ENCODE data around the gene ABR.
"Not testable (repeated sequence)": the region's sequence is repeated elsewhere in the genome, so short reads cannot be mapped to it uniquely, and the experiment has no call there.

ABR gene

DNA sequence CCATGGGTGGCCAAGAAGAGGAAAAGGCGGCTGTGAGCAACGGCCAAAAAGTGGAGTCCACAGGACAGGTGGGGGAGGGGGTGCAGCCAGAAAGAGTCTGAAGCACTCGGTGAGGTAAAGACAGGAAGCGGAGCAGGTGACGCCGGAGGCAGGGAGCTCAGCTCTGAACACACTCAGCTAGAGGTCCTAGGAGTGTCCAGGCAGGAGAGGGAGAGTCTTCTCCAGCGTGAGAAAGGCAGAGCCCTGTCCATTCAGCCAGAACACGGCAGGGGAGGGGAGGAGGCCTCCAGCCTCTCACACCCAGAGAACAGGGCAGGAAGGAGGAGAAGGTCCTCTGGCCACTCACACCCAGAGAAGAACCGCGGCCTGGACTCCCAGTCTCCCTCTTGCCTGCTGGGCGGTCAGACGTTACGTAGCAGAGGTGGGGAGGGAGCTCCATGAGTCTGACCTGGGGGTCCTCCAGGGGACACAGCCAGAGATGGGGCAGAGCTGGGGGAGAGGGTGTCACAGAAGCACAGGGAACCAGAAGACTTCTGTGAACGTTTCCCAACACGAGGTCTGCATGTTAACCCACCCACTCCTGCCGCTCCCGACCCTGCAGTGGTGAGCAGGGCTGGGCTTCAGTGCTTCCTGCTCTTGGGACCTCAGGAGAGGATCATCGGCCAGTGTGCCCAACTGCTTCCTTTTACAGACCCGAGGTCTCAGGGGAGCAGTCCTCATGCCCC is 89.2 kb downstream of the ABR start:
- no peak for DNase-seq

DNA sequence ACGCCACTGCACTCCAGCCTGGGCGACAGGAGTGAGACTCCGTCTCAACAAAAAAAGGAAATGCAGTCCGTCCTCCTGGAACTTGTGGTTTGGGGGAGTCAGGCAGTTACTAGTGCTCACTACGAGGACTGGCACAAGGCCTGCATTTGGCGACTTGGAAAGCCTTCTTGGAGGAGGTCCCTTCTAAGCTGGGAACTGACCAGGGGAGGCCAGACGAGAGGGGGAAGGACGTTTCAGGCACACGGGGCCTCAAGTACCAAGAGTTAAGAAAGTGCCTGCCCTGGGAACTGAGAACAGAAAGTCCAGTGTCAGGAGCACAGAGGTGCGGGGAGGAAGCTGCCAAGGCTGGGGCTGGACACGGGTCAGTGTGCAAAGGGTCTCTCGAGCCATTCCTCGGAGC is 89.9 kb downstream of the ABR start:
- peak; percentile 68 for DNase-seq

DNA sequence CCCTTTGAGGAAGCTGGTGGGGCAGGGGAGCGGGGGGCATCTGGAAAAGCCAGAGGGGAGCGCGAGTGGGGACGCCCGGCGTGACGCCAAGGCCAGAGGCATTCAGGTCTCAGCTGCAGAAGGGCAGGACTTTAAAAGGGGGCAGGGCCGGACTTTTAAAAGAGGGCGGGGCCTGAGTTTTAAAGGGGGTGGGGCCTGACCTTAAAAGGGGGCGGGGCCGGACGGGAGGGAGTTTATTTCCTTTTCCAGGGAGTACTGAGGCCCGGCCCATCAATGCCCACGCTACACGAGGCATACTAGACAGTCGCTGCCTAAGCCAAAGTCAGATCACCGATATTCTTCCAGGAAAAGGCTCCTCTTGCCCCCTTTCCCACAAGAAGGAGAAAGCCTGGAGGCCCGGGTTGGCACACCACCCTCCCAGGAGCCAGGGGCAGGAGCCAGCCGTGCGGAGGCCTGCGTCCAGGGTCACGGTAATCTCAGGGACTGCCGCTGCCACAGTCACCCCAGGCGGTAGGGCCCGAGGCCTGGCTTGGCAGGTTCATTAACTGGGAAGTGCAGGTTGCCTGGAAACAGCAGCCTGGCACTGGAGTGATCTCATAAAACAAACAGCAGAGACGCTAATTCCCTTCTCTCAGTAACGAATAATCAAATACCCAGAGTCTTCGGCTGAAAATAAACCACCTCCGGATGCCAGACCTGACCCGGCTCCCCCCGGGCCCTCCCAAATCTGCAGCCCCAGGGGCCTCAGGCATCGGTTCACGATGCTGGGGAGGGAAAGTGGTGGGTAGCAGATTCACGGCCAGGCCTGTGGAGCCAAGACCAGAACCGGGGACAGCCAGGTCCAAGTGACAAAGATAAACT is 92.2 kb downstream of the ABR start:
- peak; percentile 62 for DNase-seq

GRCh38 chr17:1083451-1084187 is 96.2 kb downstream of the ABR start:
- DNase-seq, result no peak

DNA sequence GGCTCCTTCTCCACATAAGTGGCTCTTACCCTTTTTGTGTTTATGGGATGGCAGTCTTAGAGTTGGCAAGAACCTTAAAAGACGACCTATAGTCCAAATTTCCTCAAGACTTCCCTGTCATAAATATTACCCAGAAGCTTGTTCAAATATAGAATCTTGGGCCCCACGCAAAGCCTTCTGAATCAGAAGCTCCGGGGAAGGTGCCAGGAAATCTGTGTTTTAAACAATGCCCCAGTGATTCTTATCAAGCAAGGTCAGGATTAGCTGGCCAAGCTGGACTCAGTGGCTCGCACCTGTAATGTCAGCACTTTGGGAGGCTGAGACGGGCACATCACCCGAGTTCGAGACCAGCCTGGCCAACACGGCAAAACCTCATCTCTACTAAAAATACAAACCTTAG is 97.2 kb downstream of the ABR start:
- no peak for DNase-seq

- DNase-seq, result no peak
Measured at GRCh38 chr17:1078831-1079561, 100.8 kb downstream of the ABR start.

DNA sequence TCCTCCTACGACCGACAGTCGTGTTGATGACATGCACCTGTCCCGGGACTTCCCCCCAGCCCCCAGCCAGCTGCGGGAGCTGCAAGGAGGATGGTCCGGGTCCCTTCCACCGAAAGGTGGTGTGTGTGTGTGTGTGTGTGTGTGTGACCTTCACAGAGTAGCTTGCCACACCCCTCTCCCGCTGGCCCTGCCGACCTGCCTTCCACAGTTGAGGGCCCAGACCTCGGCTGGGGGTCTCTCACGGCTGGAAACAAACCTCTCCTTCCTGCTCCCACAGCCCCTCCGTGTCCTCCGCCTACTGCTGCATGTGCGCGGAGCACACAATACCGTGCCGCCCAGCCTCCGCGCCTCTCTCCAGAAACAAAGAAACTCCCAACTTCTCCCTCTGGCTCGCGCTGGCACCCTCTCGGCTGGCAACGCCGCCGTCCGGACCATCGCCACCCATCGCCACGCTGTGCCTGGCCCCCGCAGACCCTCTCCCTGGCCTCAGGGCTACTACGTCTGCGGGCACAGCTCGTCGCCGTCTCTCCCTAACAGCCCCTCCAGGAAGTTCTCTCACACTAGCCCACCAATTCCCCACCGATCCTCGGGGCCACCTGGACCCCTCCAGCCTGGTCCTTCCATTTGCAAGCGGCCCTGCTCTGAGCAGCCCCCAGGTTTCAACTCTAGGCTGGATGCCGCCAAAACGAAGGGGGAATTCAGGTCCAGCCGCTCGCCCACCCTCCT is 101.6 kb downstream of the ABR start:
- no peak for DNase-seq

DNA sequence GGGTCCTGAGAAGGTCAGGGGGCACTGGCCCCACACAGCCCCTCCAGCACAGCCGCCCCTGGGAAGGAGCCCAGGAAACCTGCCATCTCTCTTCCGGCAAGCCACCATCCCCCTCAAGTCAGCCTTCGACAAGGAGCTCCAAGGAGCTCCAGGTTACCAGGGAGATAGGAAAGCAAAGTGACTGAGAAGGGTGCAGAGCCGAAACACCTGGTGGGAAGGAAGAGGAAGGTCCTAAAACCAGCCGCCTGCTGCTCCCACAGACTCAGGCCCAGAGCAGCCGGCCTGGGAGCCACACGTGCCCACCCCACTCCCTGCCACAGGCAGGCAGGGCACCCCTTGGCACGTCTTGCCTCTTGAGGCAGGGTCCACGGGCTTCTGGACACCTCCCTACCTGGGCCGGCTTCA is 102.2 kb downstream of the ABR start:
- no peak for DNase-seq

DNA sequence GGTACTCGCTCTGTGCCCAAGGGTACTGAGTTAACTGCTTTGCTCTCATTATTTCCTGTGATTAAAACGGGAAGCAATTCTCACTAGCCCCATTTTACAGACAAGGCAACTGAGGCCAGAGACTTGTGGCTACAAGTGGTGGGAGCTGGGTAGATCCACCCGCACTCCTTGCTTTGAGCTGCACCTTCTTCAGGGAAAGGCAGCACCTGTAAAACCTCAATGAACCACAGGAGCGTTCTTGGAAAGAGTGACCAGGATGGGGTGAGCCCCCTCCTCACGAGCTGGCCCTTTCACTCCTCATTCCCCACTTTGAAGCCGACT is 102.8 kb downstream of the ABR start:
- DNase-seq, result no peak

DNA sequence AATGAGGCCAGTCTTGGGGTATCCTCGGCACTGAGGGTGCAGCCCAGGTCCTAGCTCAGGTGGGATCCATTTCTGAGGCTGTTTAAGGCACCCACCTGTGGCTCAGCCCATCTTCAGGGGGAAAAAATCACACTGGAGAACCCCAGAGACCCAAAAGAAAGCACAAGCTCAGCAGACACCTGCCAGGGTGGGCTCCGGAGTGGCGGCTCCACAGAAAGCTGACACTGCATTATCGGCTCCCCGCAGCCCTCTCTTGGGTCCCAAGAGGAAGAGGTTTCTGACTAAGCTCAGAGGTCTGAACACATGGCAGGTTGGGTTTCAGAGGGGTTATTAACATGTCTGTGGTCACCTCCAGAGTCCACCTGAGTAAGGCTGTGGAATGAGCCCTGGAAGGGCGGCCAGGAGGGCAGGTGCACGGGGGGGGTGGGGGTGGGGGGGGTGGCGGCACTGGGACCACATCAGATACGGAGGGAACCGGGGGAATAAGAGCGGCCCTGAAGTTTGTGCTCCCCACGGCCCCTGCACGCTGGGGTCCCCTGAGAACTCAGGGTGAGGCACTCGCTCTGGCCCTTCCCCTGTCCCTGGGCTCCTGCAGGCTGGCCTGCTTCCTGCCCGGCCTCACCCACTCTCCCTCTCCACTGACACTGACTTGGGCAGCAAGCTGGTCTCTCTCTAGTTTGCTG is 103.3 kb downstream of the ABR start:
- DNase-seq, result no peak

DNA sequence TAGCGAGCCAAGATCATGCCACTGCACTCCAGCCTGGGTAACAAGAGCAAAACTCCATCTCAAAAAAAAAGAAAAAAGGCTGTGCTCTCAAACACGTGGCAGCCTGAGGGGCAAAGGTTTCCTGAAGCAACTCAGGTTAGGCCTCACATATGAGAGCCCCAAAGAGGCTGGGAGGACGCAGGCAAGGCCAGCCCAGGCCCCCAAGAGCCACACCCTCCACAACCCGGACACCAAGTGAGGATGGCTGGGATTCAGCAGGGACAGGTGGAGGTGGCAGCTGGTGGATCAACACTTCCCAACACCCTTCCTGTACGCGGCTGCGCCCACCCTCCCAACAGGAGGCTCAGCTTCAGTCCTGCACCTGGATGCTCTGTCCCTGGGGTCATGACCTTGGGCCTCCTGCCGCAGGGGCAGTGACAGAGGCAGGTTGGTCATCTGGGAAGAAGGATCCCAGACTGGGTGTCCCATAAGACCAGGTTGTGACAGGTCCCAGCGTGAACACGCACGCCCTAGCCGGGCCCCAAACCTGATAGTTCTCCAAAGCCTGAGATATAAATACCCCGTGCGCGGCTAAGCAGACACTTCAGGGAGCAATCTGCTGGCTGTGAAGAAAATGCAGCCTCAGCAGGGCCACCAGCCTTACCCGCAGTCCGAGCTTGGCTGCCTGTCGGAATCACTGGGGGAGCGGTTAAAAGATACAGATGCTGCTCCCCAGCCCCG is 104.7 kb downstream of the ABR start:
- no peak for DNase-seq

- not testable (repeated sequence) for DNase-seq
Measured at GRCh38 chr17:1073963-1074625, 105.7 kb downstream of the ABR start.

- DNase-seq, result no peak
Measured at GRCh38 chr17:1073241-1073962, 106.4 kb downstream of the ABR start.

DNA sequence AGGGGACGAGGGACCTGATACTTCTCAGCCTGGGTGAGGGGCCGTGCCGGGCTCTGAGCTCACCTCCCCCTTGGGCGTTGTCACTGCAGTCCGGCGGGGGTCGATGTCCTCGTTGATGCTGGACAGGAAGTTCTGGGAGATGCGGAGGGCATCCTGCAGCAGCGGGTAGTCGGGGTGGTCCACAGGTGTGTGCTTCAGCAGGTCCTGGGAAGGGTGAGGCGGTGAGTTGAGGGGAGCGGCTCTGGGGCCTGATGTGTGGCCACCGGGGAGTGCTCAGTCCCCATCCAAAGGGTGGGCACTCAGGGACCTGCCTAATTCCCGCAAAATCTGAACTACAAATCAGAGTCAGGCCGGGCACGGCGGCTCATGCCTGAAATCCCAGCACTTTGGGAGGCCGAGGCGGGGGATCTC is 107.2 kb downstream of the ABR start:
- no peak for DNase-seq

DNA sequence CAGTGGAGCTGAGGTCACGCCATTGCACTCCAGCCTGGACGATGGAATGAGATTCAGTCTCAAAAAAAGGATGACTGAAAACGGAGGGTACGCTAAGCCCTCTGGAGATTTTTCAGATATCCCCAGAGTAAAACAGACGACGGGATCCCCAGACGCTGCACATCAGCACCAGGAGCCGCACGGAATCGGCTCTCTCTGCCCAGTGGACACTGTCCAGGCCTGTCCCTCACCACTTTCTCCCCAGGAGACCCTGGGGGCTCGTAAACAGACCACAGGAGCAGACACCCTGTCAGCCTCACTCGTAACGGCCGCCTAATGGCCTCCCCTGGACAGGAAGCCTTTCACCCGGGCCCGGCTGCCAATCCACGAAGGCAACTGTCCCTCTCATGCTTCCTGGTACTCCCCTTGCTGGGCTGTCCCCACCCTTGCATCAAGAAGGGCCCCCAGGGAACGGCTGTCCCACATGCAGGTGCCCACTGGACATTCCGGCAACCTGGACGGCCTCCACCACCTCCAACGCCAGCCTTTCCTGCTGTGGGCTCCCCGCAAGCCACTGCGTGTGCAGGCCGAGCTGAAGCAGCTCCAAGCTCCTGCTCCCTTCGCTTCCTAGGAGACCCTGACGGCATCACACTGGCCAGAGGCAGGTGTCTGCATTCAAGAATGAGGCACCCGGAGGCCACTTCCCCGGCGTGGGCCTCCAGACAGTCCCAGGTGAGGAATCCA is 108.5 kb downstream of the ABR start:
- no peak for DNase-seq

GRCh38 chr17:1070411-1070810 is 109.4 kb downstream of the ABR start:
- no peak for DNase-seq

GRCh38 chr17:1069847-1070246 is 109.9 kb downstream of the ABR start:
- DNase-seq, result no peak

DNA sequence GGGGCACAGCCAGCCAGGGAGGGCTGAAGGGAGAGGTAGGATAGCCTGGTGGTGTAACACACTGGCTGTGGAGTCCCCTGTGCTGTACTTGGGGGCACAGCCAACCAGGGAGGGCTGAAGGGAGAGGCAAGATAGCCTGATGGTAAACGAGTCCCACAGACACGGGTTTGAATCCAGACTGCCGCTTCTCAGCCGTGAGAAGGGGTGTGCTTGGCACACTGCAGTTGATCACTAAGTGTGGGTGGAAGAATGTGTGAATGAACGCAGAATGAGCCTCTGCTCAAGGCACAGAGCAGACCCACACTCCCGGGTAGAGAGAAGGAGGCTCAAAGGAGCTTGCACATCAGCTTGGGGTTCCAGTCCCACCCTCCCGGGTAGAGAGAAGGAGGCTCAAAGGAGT is 111.4 kb downstream of the ABR start:
- DNase-seq, result no peak
